Kidney epithelial cell (primary cell): ENCODE data around the gene APOL5. TPM values are rescaled to one million over a fixed set of nuclear protein-coding genes. Genes with fewer than 3 reads are reported as not detected.
"Not testable (repeated sequence)": the region's sequence is repeated elsewhere in the genome, so short reads cannot be mapped to it uniquely, and the experiment has no call there.

Experiments
- DNase-seq: peaks from one replicate; pipeline ENCODE4 v3.0.0-alpha.2; 2010; ENCODE audit warnings: low read depth
- H3K27me3 ChIP-seq: 2 replicates; pipeline ENCODE4 v1.6.0; 2011; ENCODE audit warnings: low read length; ENCODE audit not compliant: control insufficient read depth, insufficient read depth
- H3K36me3 ChIP-seq: 2 replicates; pipeline ENCODE4 v1.5.1; 2011; ENCODE audit warnings: low read length; ENCODE audit not compliant: control insufficient read depth, insufficient read depth
- H3K4me3 ChIP-seq: 2 replicates; pipeline ENCODE4 v1.5.1; 2011; ENCODE audit warnings: low read depth, mild to moderate bottlenecking, control low read depth, low read length
- CTCF ChIP-seq: IDR thresholded peaks from 2 replicates; pipeline ENCODE4 v1.5.1; 2011; ENCODE audit warnings: mild to moderate bottlenecking, moderate library complexity, low read length, control low read depth, inconsistent platforms; ENCODE audit not compliant: insufficient read depth, poor library complexity, severe bottlenecking
- total RNA-seq: library from RNA; depleted of rRNA; stranded (reverse); fragments of >200 nt; gene quantifications from 2 replicates; pipeline ENCODE4 v1.2.3, GENCODE V29; 2015

The APOL5 gene
- total RNA-seq, 1 donor from 2014 or later = not detected

- no peak for DNase-seq
- no peak for TF ChIP-seq CTCF
- no peaks in the 10 kb centered on the region for H3K36me3 ChIP-seq
- H3K27me3 ChIP-seq = no peaks in the 10 kb centered on the region
- no peak overlapping the region for H3K4me3 ChIP-seq
These were observed 28.6 kb upstream of the APOL5 start for GRCh38 chr22:35688913-35689675.

- no peak for DNase-seq
- no peak overlapping the region for H3K4me3 ChIP-seq
- TF ChIP-seq CTCF = no peak
- H3K27me3 ChIP-seq = no peaks in the 10 kb centered on the region
- no peaks in the 10 kb centered on the region for H3K36me3 ChIP-seq
These were observed 27.7 kb upstream of the APOL5 start for GRCh38 chr22:35690001-35690400.

GRCh38 chr22:35695202-35695601 lies 22.5 kb upstream of the APOL5 start:
- no peaks in the 10 kb centered on the region for H3K36me3 ChIP-seq
- no peak overlapping the region for H3K4me3 ChIP-seq
- DNase-seq = no peak
- no peaks in the 10 kb centered on the region for H3K27me3 ChIP-seq
- TF ChIP-seq CTCF = no peak

- no peak overlapping the region for H3K4me3 ChIP-seq
- no peak for TF ChIP-seq CTCF
- no peaks in the 10 kb centered on the region for H3K36me3 ChIP-seq
- no peaks in the 10 kb centered on the region for H3K27me3 ChIP-seq
- DNase-seq = no peak
These were observed 20.5 kb upstream of the APOL5 start for GRCh38 chr22:35697142-35697541.

GRCh38 chr22:35699852-35700251 lies 17.8 kb upstream of the APOL5 start:
- not testable (repeated sequence) for H3K4me3 ChIP-seq, H3K27me3 ChIP-seq, H3K36me3 ChIP-seq, DNase-seq

- H3K36me3 ChIP-seq = no peaks in the 10 kb centered on the region
- no peak for DNase-seq
These were observed 13.6 kb upstream of the APOL5 start for GRCh38 chr22:35703861-35704584.

More at GRCh38 chr22:35703861-35704584, 13.6 kb upstream of the APOL5 start:
- H3K27me3 ChIP-seq = no peaks in the 10 kb centered on the region
- no peak for TF ChIP-seq CTCF
- no peak overlapping the region for H3K4me3 ChIP-seq
